Stimulated activated CD4-positive, alpha-beta T cell treated with anti-CD3 and anti-CD28 coated beads, Interleukin-4, amount 100 ng/mL, for 4 hours (primary cell): ENCODE data around the gene ZBTB2.
A peak's percentile ranks its signal among the peaks of the same experiment; 100 is the strongest.
"Not testable (repeated sequence)": the region's sequence is repeated elsewhere in the genome, so short reads cannot be mapped to it uniquely, and the experiment has no call there.

Experiments
- DNase-seq, 2 experiments: peaks; one replicate each; pipeline ENCODE4 v3.0.0-alpha.2; 2020

The ZBTB2 gene

GRCh38 chr6:151326116-151326825 lies 65.1 kb downstream of the ZBTB2 start:
- DNase-seq, result no peak

- peak in 1 of 2 experiments; percentile 9 for DNase-seq
Measured at GRCh38 chr6:151325075-151326050, 66.0 kb downstream of the ZBTB2 start.

GRCh38 chr6:151324488-151324825 lies 66.9 kb downstream of the ZBTB2 start:
- DNase-seq, result no peak

GRCh38 chr6:151323791-151324487 lies 67.4 kb downstream of the ZBTB2 start:
- DNase-seq, result peak; percentile 53 to 66

- DNase-seq, result no peak
Measured at GRCh38 chr6:151322570-151322969, 68.8 kb downstream of the ZBTB2 start.

- DNase-seq, result no peak
Measured at GRCh38 chr6:151321438-151321837, 69.9 kb downstream of the ZBTB2 start.

- no peak for DNase-seq
Measured at GRCh38 chr6:151320140-151320539, 71.2 kb downstream of the ZBTB2 start.

- no peak for DNase-seq
Measured at GRCh38 chr6:151317995-151318365, 73.4 kb downstream of the ZBTB2 start.

GRCh38 chr6:151317103-151317994 lies 74.0 kb downstream of the ZBTB2 start:
- DNase-seq, result no peak

- not testable (repeated sequence) for DNase-seq
Measured at GRCh38 chr6:151315661-151316060, 75.7 kb downstream of the ZBTB2 start.
